Tibial nerve (tissue), 4 donors: Measurements from ENCODE around the gene BNIP1. TPM values are rescaled to one million over a fixed set of nuclear protein-coding genes. Genes with fewer than 3 reads are reported as not detected.

Source experiments
- total RNA-seq, 4 donors: library from RNA; depleted of rRNA; stranded (reverse); fragments of >200 nt; gene quantifications; one replicate each; pipeline ENCODE4 v1.1.0, GENCODE V29; 2016

BNIP1 gene
- total RNA-seq, 4 donors from 2014 or later, result 2.2 to 15.6 (median 10.0) TPM

Other genes starting within 250 kb of the BNIP1 start
- 10 to 100 TPM in 3 of 4 donors, 1 to 10 TPM in 1; 6.1 to 30.8 (median 25.3) TPM for gene RPL26L1, start 185.1 kb upstream of the BNIP1 start, total RNA-seq
- gene ATP6V0E1, start 160.8 kb upstream of the BNIP1 start, total RNA-seq, result 100 to 1,000 TPM in 1 of 4 donors, 10 to 100 TPM in 3; 88.8 to 121 (median 92.0) TPM
- gene CREBRF, start 88.2 kb upstream of the BNIP1 start, total RNA-seq, result 10 to 100 TPM; 31.2 to 46.3 (median 40.5) TPM
- gene NKX2-5, start 90.7 kb downstream of the BNIP1 start, total RNA-seq, result not detected
- gene STC2, start 183.9 kb downstream of the BNIP1 start, total RNA-seq, result 1 to 10 TPM in 3 of 4 donors, under 1 TPM in 1; 0.90 to 3.9 (median 1.2) TPM